DOHH2 (cell line): ENCODE data around the gene DNAJC15.

ENCODE experiments used
- CTCF ChIP-seq: fragments of 200-600 bp; sonication (generic); IDR thresholded peaks from one replicate; pipeline ENCODE4 v1.5.1; 2014; ENCODE audit warnings: antibody characterized with exemption, mild to moderate bottlenecking, low read depth, low read length; ENCODE audit not compliant: poor library complexity, severe bottlenecking
- EZH2phosphoT487 ChIP-seq: fragments of 200-600 bp; sonication (generic); IDR thresholded peaks from 2 replicates; pipeline ENCODE4 v1.6.1; 2017; ENCODE audit warnings: borderline replicate concordance, mild to moderate bottlenecking, antibody characterized with exemption, low read length, moderate library complexity, mixed read lengths

GRCh38 chr13:43122791-43123190 lies 99.4 kb downstream of the DNAJC15 start:
- no peak for TF ChIP-seq CTCF
- TF ChIP-seq EZH2phosphoT487, result no peak
